Gastrocnemius medialis (tissue), 4 donors: ENCODE data around the gene C2CD4D. TPM values are rescaled to one million over a fixed set of nuclear protein-coding genes. Genes with fewer than 3 reads are reported as not detected.
A peak's percentile ranks its signal among the peaks of the same experiment; 100 is the strongest.

Experiments
- ATAC-seq, 2 donors: fragments of 150-250 bp; one replicate each; pipeline ENCODE4 v1.9.1; 2016
- DNase-seq, 2 donors: peaks; one replicate each; pipeline ENCODE4 v3.0.0-alpha.2; 2019
- H3K27ac ChIP-seq, 4 donors: fragments of 200-600 bp; sonication (generic); 1 replicate in 1 of 4; 2 replicates in 3 of 4; pipeline ENCODE4 v1.5.1; 2016 to 2018; ENCODE audit warnings: mild to moderate bottlenecking in 2 of 4, moderate library complexity in 1 of 4
- H3K27me3 ChIP-seq, 3 donors: fragments of 200-600 bp; sonication (generic) in 2 of 3; 1 replicate in 1 of 3; 2 replicates in 2 of 3; pipeline versions ENCODE4 v1.5.1 to v1.6.0; 2016 to 2019; ENCODE audit warnings: mild to moderate bottlenecking in 1 of 3, moderate library complexity in 1 of 3
- H3K36me3 ChIP-seq, 2 donors: fragments of 200-600 bp; sonication (generic) in 1 of 2; one replicate each; pipeline ENCODE4 v1.5.1; 2017 to 2018
- H3K4me1 ChIP-seq, 2 donors: fragments of 200-600 bp; sonication (generic) in 1 of 2; one replicate each; pipeline ENCODE4 v1.5.1; 2016 to 2017; ENCODE audit warnings: mild to moderate bottlenecking in 2 of 2
- H3K4me3 ChIP-seq, 4 donors: fragments of 200-600 bp; sonication (generic) in 3 of 4; 1 replicate in 1 of 4; 2 replicates in 3 of 4; pipeline ENCODE4 v1.5.1; 2016 to 2019; ENCODE audit warnings: mild to moderate bottlenecking in 2 of 4
- H3K9me3 ChIP-seq, 3 donors: fragments of 200-600 bp; sonication (generic) in 2 of 3; 1 replicate in 1 of 3; 2 replicates in 2 of 3; pipeline ENCODE4 v1.5.1; 2016 to 2019
- CTCF ChIP-seq, 5 experiments: fragments of 450-650 bp in 3 of 5; fragments of 200-600 bp in 2 of 5; sonication (generic) in 2 of 5; IDR thresholded peaks in 4 of 5; conservative IDR thresholded peaks in 1 of 5; 1 replicate in 4 of 5; 2 replicates in 1 of 5; pipeline ENCODE4 v1.5.1; 2016 to 2019; ENCODE audit warnings: antibody characterized with exemption in 5 of 5, mild to moderate bottlenecking in 3 of 5, moderate library complexity in 3 of 5
- POLR2A ChIP-seq, 2 donors: fragments of 450-650 bp; IDR thresholded peaks; one replicate each; pipeline ENCODE4 v1.6.1; 2017; ENCODE audit warnings: antibody characterized with exemption in 2 of 2, mild to moderate bottlenecking in 2 of 2, moderate library complexity in 2 of 2
- in situ Hi-C, 4 donors: fragments of 200-750 bp; cut with MboI; loops; one replicate each; pipeline versions ENCODE4 v1.15.0 to v1.8.0; 2017; ENCODE audit warnings: low sequenced_read_pairs in 4 of 4
- intact Hi-C: fragments of 100-400 bp; cut with DNase I; formaldehyde crosslinking; loops from one replicate; pipeline ENCODE4 v1.15.1; 2023; ENCODE audit warnings: low total_unique reads
- total RNA-seq, 4 donors: library from RNA; depleted of rRNA; stranded (reverse); fragments of >200 nt; gene quantifications; one replicate each; pipeline versions ENCODE4 v1.1.0 to v1.2.3, GENCODE V29; 2016

Gene C2CD4D
- total RNA-seq, 4 donors from 2014 or later: not detected

DNA sequence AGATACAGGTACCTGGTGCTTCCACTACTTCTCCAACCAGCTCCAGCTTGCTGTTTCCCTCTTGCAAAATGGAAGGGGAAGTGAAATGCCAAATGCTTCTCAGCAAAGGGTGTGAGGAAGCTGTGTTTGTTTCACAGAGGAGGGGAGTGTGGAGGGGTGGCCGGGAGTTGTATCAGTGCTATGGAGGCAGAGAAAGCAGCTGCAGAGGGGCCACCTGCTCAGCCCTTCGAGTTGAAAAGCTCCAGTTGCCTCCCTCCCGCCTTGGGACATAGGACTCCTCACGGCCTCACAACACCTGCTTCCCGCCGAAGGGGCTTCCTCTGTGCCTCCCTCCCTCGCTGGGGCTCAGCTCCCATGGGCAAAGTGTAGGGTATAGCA lies 22.3 kb downstream of the C2CD4D start:
- ATAC-seq (no peak), DNase-seq (no peak)
- Histone ChIP-seq H3K36me3 (peaks cover 0 to 33% of the 10 kb centered on the region in 2 donors), H3K27me3 (no peaks in the 10 kb centered on the region), H3K4me3 (no peak overlapping the region), H3K27ac (no peak overlapping the region), H3K9me3 (no peaks in the 10 kb centered on the region), H3K4me1 (peaks cover 26 to 32% of the 10 kb centered on the region in 2 donors)
- in situ Hi-C loops (no loop called here), intact Hi-C loops (no loop called here)
- TF ChIP-seq CTCF (IDR thresholded peaks at IDR 0.05 in 4 of 5, conservative IDR thresholded peaks at IDR 0.05 in 1 of 5) (no peak), POLR2A (IDR thresholded peaks at IDR 0.05) (no peak)

GRCh38 chr1:151816548-151817352 lies 22.9 kb downstream of the C2CD4D start:
- ATAC-seq (no peak), DNase-seq (no peak)
- Histone ChIP-seq H3K27me3 (no peaks in the 10 kb centered on the region), H3K27ac (peak overlapping the region in 1 of 4 donors; percentile 22), H3K4me1 (peaks cover 20 to 37% of the 10 kb centered on the region in 2 donors), H3K9me3 (no peaks in the 10 kb centered on the region), H3K36me3 (peaks cover 0 to 37% of the 10 kb centered on the region in 2 donors), H3K4me3 (no peak overlapping the region)
- TF ChIP-seq CTCF (IDR thresholded peaks at IDR 0.05 in 4 of 5, conservative IDR thresholded peaks at IDR 0.05 in 1 of 5) (no peak), POLR2A (IDR thresholded peaks at IDR 0.05) (no peak)
- in situ Hi-C loops: no loop called here
- intact Hi-C loops: no loop called here

DNA sequence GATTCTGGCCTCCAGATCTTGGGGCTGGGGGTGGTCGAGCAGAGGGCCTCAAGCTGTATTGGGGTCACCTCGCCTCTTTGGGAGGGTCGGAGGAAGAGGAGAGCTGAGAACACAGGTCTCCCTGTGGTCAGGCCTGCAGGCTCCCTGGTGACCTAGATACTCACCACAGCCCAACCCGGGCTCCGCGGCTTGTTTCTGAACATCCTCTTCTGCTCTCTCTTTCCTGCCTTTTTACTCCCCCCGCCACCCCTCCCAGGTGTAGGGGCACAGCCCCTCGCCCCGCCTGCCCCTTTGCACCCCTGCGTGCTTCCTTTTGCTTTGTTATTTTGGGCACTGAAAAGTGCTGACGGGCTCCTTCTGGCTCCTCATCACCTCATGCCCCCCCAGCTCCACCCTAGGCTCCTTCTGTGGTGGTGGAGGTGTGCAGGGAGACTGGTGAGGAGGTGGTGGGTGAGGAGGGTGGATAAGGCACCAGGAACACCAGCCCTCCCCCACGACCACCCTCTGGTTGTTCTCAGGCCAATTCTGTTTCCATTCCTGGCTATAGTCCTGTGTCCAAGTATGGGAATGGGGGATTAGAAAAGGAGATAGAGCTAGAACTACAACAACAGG lies 23.8 kb downstream of the C2CD4D start:
- intact Hi-C loops (no loop called here), in situ Hi-C loops (no loop called here)
- TF ChIP-seq CTCF (IDR thresholded peaks at IDR 0.05 in 4 of 5, conservative IDR thresholded peaks at IDR 0.05 in 1 of 5): no peak
- no peak for TF ChIP-seq POLR2A (IDR thresholded peaks at IDR 0.05)
- Histone ChIP-seq H3K27me3 (no peaks in the 10 kb centered on the region), H3K9me3 (no peaks in the 10 kb centered on the region), H3K27ac (peak overlapping the region in 1 of 4 donors; percentile 22), H3K4me3 (no peak overlapping the region), H3K4me1 (peaks cover 13 to 32% of the 10 kb centered on the region in 2 donors), H3K36me3 (peaks cover 0 to 45% of the 10 kb centered on the region in 2 donors)
- ATAC-seq: no peak
- no peak for DNase-seq

DNA sequence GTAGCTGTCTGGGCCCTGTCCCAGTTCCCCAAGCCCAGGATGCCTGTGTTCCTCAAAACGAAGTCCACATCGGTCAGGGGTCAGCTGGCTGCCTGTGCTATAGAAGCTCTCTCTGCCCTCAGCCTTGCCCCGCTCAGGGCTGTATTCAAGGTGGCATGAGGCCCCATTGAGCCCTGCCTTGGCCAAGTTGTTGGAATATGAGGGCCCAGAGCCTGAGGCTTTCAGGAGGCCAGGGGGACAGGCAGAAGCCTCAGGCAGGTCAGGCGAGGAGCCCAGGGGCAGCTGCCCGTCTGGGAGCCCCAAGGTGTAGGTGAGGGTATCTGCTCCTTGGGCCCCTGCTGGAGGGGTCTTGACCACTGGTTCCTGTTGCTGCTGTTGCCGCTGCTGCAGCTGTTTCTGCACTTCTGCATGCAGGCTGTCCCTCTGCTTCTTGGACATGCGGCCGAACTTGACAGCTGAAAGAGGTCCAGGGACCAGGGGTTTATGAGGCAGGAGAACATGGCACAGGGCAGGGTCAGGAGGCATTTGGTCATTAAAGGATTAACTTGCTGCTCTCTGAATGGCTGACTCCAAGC lies 24.6 kb downstream of the C2CD4D start:
- peaks cover 5 to 30% of the 10 kb centered on the region in 2 donors for H3K4me1 ChIP-seq
- H3K27me3 ChIP-seq: no peaks in the 10 kb centered on the region
- ATAC-seq (no peak), DNase-seq (no peak)
- no peaks in the 10 kb centered on the region for H3K9me3 ChIP-seq
- in situ Hi-C loops (no loop called here), intact Hi-C loops (no loop called here)
- H3K27ac ChIP-seq: peak overlapping the region in 1 of 4 donors; percentile 22
- peaks cover 0 to 48% of the 10 kb centered on the region in 2 donors for H3K36me3 ChIP-seq
- TF ChIP-seq CTCF (IDR thresholded peaks at IDR 0.05 in 4 of 5, conservative IDR thresholded peaks at IDR 0.05 in 1 of 5) (no peak), POLR2A (IDR thresholded peaks at IDR 0.05) (no peak)
- no peak overlapping the region for H3K4me3 ChIP-seq
